ENCODE measurements around the gene IAPP. TPM values are rescaled to one million over a fixed set of nuclear protein-coding genes. Genes with fewer than 3 reads are reported as not detected.

Gene IAPP
- total RNA-seq, 1 donor from 2014 or later: not detected

GRCh38 chr12:21384261-21384660, 11.6 kb downstream of the IAPP start:
- H3K4me1 Mint-ChIP-seq (ENCODE audit: low read depth, unreplicated experiment): peaks cover 3% of the 10 kb centered on the region
- H3K36me3 ChIP-seq (ENCODE audit: insufficient read depth, low read length): no peaks in the 10 kb centered on the region
- no peaks in the 10 kb centered on the region for H3K27me3 Mint-ChIP-seq (ENCODE audit: low read depth, unreplicated experiment)

GRCh38 chr12:21387174-21387573, 14.5 kb downstream of the IAPP start:
- Histone ChIP-seq H3K27ac (ENCODE audit: low read depth, low read length) (no peak overlapping the region), H3K79me2 (ENCODE audit: insufficient read depth, low read length) (no peaks in the 10 kb centered on the region), H3K4me3 (ENCODE audit: insufficient read depth, low read depth, low read length) (no peak overlapping the region), H3K9me3 (ENCODE audit: insufficient read depth, low read depth, low read length) (no peaks in the 10 kb centered on the region), H3K27me3 (ENCODE audit: insufficient read depth, low read length) (no peaks in the 10 kb centered on the region), H3K36me3 (ENCODE audit: insufficient read depth, low read length) (no peaks in the 10 kb centered on the region), H3K4me1 (ENCODE audit: insufficient read depth, low read length) (no peaks in the 10 kb centered on the region), H3K9ac (ENCODE audit: low read length) (no peak overlapping the region), H3K4me2 (ENCODE audit: low read length) (no peak overlapping the region), H4K20me1 (ENCODE audit: insufficient read depth, low read length) (no peaks in the 10 kb centered on the region), H2AFZ (ENCODE audit: low read depth, low read length) (no peak overlapping the region)
- no peak overlapping the region for H3K27ac Mint-ChIP-seq (ENCODE audit: unreplicated experiment)
- no peaks in the 10 kb centered on the region for H3K27me3 Mint-ChIP-seq (ENCODE audit: low read depth, unreplicated experiment)
- H3K9me3 Mint-ChIP-seq (ENCODE audit: unreplicated experiment): peaks cover 1% of the 10 kb centered on the region
- no peak overlapping the region for H3K4me3 Mint-ChIP-seq (ENCODE audit: unreplicated experiment)
- H3K4me1 Mint-ChIP-seq (ENCODE audit: low read depth, unreplicated experiment): peaks cover 3% of the 10 kb centered on the region
- H3K36me3 Mint-ChIP-seq (ENCODE audit: low read depth, unreplicated experiment): no peaks in the 10 kb centered on the region
- no peak for FAIRE-seq
- no peak for DNase-seq (ENCODE audit: low read depth)
- TF ChIP-seq CTCF (IDR thresholded peaks at IDR 0.05; ENCODE audit: insufficient read depth, low read depth, low read length): no peak
- TF ChIP-seq EZH2 (IDR thresholded peaks at IDR 0.05; ENCODE audit: insufficient read depth, low read length): no peak

More at GRCh38 chr12:21384261-21384660, 11.6 kb downstream of the IAPP start:
- TF ChIP-seq EZH2 (IDR thresholded peaks at IDR 0.05; ENCODE audit: insufficient read depth, low read length): no peak
- TF ChIP-seq CTCF (IDR thresholded peaks at IDR 0.05; ENCODE audit: insufficient read depth, low read depth, low read length): no peak
- Histone ChIP-seq H3K79me2 (ENCODE audit: insufficient read depth, low read length) (no peaks in the 10 kb centered on the region), H3K4me3 (ENCODE audit: insufficient read depth, low read depth, low read length) (no peak overlapping the region), H3K9me3 (ENCODE audit: insufficient read depth, low read depth, low read length) (no peaks in the 10 kb centered on the region), H4K20me1 (ENCODE audit: insufficient read depth, low read length) (no peaks in the 10 kb centered on the region), H3K27me3 (ENCODE audit: insufficient read depth, low read length) (no peaks in the 10 kb centered on the region), H2AFZ (ENCODE audit: low read depth, low read length) (no peak overlapping the region), H3K27ac (ENCODE audit: low read depth, low read length) (no peak overlapping the region), H3K4me1 (ENCODE audit: insufficient read depth, low read length) (no peaks in the 10 kb centered on the region), H3K9ac (ENCODE audit: low read length) (no peak overlapping the region), H3K4me2 (ENCODE audit: low read length) (no peak overlapping the region)
- peaks cover 1% of the 10 kb centered on the region for H3K9me3 Mint-ChIP-seq (ENCODE audit: unreplicated experiment)
- H3K4me3 Mint-ChIP-seq (ENCODE audit: unreplicated experiment): no peak overlapping the region
- DNase-seq (ENCODE audit: low read depth): no peak
- no peak for FAIRE-seq
- H3K27ac Mint-ChIP-seq (ENCODE audit: unreplicated experiment): no peak overlapping the region
- H3K36me3 Mint-ChIP-seq (ENCODE audit: low read depth, unreplicated experiment): no peaks in the 10 kb centered on the region

DNA sequence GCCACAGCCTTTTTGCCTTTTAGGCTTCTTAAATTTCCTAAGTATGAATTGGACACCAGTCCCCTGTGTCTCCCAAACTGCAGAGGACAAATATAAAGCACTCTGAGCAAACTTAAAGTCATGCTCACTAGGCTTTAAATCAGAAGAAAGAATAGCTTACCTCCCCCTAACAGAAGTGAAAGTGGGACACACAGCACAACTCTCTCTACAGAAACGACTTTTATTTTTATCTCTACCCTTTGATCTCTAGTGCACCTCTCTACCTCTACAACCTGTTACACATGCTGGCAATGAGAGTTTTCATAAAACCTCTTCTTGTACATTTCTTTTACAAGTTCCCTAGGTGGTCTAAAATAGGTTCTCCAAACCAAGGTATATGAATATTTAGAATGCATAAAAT, 19.7 kb downstream of the IAPP start:
- DNase-seq (ENCODE audit: low read depth) (no peak), FAIRE-seq (no peak)
- no peak overlapping the region for H3K4me3 Mint-ChIP-seq (ENCODE audit: unreplicated experiment)

More for the DNA sequence above, 19.7 kb downstream of the IAPP start:
- Histone ChIP-seq H3K27ac (ENCODE audit: low read depth, low read length) (no peak overlapping the region), H2AFZ (ENCODE audit: low read depth, low read length) (no peak overlapping the region), H3K79me2 (ENCODE audit: insufficient read depth, low read length) (no peaks in the 10 kb centered on the region), H3K36me3 (ENCODE audit: insufficient read depth, low read length) (no peaks in the 10 kb centered on the region), H4K20me1 (ENCODE audit: insufficient read depth, low read length) (no peaks in the 10 kb centered on the region), H3K9ac (ENCODE audit: low read length) (no peak overlapping the region), H3K4me1 (ENCODE audit: insufficient read depth, low read length) (no peaks in the 10 kb centered on the region), H3K9me3 (ENCODE audit: insufficient read depth, low read depth, low read length) (no peaks in the 10 kb centered on the region), H3K27me3 (ENCODE audit: insufficient read depth, low read length) (no peaks in the 10 kb centered on the region), H3K4me3 (ENCODE audit: insufficient read depth, low read depth, low read length) (no peak overlapping the region), H3K4me2 (ENCODE audit: low read length) (no peak overlapping the region)
- peaks cover 1% of the 10 kb centered on the region for H3K9me3 Mint-ChIP-seq (ENCODE audit: unreplicated experiment)
- H3K27ac Mint-ChIP-seq (ENCODE audit: unreplicated experiment): no peak overlapping the region
- no peaks in the 10 kb centered on the region for H3K4me1 Mint-ChIP-seq (ENCODE audit: low read depth, unreplicated experiment)
- TF ChIP-seq CTCF (IDR thresholded peaks at IDR 0.05; ENCODE audit: insufficient read depth, low read depth, low read length): no peak
- TF ChIP-seq EZH2 (IDR thresholded peaks at IDR 0.05; ENCODE audit: insufficient read depth, low read length): no peak
- no peaks in the 10 kb centered on the region for H3K36me3 Mint-ChIP-seq (ENCODE audit: low read depth, unreplicated experiment)
- no peaks in the 10 kb centered on the region for H3K27me3 Mint-ChIP-seq (ENCODE audit: low read depth, unreplicated experiment)
